Panc1 (cell line): ENCODE data around the gene KRTCAP2.

Experiments
- POLR2AphosphoS5 ChIP-seq: IDR thresholded peaks from 2 replicates; pipeline ENCODE4 v1.6.1; 2012; ENCODE audit warnings: mild to moderate bottlenecking, low read depth, low read length, moderate library complexity
- TCF7L2 ChIP-seq: IDR thresholded peaks from 2 replicates; pipeline ENCODE4 v1.6.1; 2011; ENCODE audit warnings: mild to moderate bottlenecking, low read depth, low read length, inconsistent platforms
- TF ChIP-seq, protein P1 (sequence below): fragments of 450-650 bp; IDR thresholded peaks from 2 replicates; pipeline ENCODE4 v1.5.1; 2017; ENCODE audit warnings: mild to moderate bottlenecking

DNA sequence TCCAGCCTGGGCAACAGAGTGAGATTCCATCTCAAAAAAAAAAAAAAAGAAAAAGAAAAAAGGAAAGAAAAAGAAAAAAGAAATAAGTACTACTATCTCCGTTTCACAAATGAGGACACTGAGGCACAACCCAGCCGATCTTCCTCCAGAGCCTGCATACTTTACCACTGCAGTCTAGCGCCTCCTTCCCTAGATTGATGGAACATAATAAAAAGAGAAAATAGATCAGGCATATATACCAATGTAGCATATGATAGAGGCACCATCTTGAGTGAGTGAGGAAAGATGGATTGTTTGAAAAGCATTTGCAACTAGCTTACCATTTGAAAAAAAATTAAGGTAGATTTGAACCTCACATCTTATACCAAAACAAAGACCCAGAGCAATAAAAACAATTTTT is 27.6 kb downstream of the KRTCAP2 start:
- TF ChIP-seq, protein P1, sequence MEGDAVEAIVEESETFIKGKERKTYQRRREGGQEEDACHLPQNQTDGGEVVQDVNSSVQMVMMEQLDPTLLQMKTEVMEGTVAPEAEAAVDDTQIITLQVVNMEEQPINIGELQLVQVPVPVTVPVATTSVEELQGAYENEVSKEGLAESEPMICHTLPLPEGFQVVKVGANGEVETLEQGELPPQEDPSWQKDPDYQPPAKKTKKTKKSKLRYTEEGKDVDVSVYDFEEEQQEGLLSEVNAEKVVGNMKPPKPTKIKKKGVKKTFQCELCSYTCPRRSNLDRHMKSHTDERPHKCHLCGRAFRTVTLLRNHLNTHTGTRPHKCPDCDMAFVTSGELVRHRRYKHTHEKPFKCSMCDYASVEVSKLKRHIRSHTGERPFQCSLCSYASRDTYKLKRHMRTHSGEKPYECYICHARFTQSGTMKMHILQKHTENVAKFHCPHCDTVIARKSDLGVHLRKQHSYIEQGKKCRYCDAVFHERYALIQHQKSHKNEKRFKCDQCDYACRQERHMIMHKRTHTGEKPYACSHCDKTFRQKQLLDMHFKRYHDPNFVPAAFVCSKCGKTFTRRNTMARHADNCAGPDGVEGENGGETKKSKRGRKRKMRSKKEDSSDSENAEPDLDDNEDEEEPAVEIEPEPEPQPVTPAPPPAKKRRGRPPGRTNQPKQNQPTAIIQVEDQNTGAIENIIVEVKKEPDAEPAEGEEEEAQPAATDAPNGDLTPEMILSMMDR = no peak
- TF ChIP-seq TCF7L2 (no peak), POLR2AphosphoS5 (no peak)
